Coronary artery (tissue), 2 donors: ENCODE data around the gene TRAF3IP3.

Experiments used
- DNase-seq: peaks from one replicate; pipeline ENCODE4 v3.0.0-alpha.2; 2017; ENCODE audit warnings: low spot score
- H3K27ac ChIP-seq, 2 donors: fragments of 200-600 bp; sonication (generic); one replicate each; pipeline ENCODE4 v1.5.1; 2016 to 2019
- H3K4me3 ChIP-seq: fragments of 200-600 bp; sonication (generic); 2 replicates; pipeline ENCODE4 v1.5.1; 2016; ENCODE audit warnings: mild to moderate bottlenecking, moderate library complexity
- TF ChIP-seq, protein P1 (sequence below): fragments of 200-600 bp; sonication (generic); IDR thresholded peaks from one replicate; pipeline ENCODE4 v1.5.1; 2019; ENCODE audit warnings: antibody characterized with exemption

The TRAF3IP3 gene

GRCh38 chr1:209714338-209714737 is 41.5 kb upstream of the TRAF3IP3 start:
- Histone ChIP-seq H3K27ac (no peak overlapping the region), H3K4me3 (no peak overlapping the region)
- DNase-seq, result no peak
- TF ChIP-seq, protein P1, sequence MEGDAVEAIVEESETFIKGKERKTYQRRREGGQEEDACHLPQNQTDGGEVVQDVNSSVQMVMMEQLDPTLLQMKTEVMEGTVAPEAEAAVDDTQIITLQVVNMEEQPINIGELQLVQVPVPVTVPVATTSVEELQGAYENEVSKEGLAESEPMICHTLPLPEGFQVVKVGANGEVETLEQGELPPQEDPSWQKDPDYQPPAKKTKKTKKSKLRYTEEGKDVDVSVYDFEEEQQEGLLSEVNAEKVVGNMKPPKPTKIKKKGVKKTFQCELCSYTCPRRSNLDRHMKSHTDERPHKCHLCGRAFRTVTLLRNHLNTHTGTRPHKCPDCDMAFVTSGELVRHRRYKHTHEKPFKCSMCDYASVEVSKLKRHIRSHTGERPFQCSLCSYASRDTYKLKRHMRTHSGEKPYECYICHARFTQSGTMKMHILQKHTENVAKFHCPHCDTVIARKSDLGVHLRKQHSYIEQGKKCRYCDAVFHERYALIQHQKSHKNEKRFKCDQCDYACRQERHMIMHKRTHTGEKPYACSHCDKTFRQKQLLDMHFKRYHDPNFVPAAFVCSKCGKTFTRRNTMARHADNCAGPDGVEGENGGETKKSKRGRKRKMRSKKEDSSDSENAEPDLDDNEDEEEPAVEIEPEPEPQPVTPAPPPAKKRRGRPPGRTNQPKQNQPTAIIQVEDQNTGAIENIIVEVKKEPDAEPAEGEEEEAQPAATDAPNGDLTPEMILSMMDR, result no peak

DNA sequence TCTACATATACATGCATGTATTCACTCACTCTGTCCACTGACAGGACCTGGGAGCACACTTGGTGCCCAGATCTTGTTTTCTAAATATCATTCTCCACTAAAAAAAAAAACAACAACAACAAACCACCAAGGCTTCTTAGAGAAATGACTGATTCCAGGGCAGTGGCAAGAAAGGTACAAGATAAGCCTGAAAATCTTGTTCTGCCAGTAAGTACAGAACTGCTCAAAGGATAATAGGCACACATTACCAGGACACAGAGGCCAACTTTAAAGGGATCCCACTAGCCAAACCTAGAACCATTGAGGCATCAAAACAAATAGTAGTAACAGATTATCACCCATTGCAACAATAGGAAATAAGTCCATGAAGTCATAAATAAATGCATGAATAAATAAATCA is 40.5 kb upstream of the TRAF3IP3 start:
- no peak overlapping the region for H3K4me3 ChIP-seq
- TF ChIP-seq, protein P1, result no peak
- no peak overlapping the region for H3K27ac ChIP-seq
- no peak for DNase-seq

DNA sequence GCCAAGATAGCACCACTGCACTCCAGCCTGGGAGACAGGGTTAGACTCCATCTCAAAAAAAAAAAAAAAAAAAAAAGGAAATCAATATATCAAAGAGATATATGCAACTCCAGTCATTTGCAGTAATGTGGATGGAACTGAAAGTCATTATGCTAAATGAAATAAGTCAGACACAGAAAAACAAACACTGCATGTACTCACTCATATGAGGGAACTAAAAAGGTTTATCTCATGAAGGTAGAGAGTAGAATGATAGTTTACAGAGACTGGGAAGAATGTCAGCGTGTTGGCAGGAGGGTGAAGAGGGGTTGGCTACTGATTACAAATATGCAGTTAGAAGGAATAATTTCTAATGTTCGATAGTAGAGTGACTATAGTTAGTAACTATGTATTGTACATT is 38.0 kb upstream of the TRAF3IP3 start:
- H3K27ac ChIP-seq, result no peak overlapping the region
- TF ChIP-seq, protein P1, result no peak
- H3K4me3 ChIP-seq, result no peak overlapping the region
- no peak for DNase-seq

- TF ChIP-seq, protein P1, result no peak
- no peak overlapping the region for H3K27ac ChIP-seq
Measured at GRCh38 chr1:209720326-209720725, 35.5 kb upstream of the TRAF3IP3 start.

GRCh38 chr1:209720826-209721225 is 35.0 kb upstream of the TRAF3IP3 start:
- no peak overlapping the region for H3K27ac ChIP-seq
- DNase-seq, result no peak

More at GRCh38 chr1:209720326-209720725, 35.5 kb upstream of the TRAF3IP3 start:
- H3K4me3 ChIP-seq, result no peak overlapping the region
- DNase-seq, result no peak

DNA sequence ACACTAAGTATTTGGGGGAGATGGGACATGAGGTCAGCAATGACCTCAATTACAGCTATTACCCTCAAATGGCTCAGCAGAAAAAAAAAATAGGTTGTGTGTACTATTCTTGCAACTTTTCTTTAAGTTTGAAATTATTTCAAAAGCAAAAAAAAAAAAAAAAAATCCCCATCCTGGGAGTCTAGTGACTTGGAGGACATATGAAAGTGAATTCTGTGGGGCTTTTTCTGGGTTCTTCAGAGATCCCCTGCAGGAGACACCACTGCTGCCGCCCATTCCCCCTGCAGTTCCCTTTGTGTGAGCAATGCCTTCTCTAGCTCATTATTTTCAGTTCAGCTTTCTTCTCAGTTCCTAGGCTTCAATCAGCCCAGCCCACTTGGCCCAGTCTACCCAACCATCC is 34.5 kb upstream of the TRAF3IP3 start:
- Histone ChIP-seq H3K27ac (no peak overlapping the region), H3K4me3 (no peak overlapping the region)
- DNase-seq, result no peak
- TF ChIP-seq, protein P1, result no peak

More at GRCh38 chr1:209720826-209721225, 35.0 kb upstream of the TRAF3IP3 start:
- no peak overlapping the region for H3K4me3 ChIP-seq
- TF ChIP-seq, protein P1, result no peak

GRCh38 chr1:209723265-209723664 is 32.6 kb upstream of the TRAF3IP3 start:
- H3K27ac ChIP-seq, result no peak overlapping the region
- TF ChIP-seq, protein P1, result no peak
- no peak for DNase-seq
- no peak overlapping the region for H3K4me3 ChIP-seq
